ENCODE data around the gene INKA1.

INKA1 gene

DNA sequence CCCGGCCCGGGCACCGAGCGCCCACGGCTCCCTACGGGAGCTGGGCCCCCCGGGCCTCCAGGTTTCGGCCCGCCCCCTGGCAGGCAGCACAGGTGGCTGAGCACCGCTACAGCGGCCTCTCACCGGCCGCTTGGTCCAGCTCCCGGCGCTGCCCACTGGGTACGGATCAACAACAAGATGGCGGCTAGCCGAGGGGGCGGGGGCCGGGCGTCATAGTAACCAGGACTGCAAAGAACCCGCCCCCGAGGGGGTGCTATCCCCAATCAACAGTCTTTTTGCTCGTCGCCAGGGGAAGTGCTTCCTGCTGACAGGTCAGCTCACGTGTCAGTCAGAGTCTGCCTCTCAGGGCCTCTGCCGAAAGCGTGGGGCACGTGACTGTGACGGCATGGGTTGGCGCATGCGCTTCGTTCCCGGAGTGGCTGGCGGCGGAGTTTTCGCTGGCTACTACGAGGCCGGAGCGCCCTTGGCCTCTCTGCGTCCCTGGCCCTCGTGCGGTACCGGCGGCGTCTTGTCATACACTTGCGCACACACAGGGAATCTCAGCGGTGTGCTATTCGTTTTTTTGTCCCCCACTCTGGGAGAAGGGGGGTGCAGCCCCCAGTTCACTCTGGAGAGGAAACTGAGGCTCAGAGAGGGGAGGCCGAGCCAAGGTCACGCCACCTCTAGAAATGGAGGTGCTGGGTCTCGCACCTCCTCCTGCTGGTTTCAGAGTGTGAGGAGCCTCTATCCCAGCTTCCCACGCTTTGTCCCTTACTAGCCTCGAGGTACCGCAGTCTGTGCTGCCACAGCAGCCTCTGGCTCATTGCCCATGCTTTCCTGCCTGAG lies 16.5 kb upstream of the INKA1 start, which contains the start of gene IP6K1:
Gene IP6K1 (minus strand): TSS at position 186 of the 825 bp plus-strand sequence. CDS start 38,502 bp downstream, outside the sequence.
- in situ Hi-C loops (cut with MboI; ENCODE audit: low sequenced_read_pairs): no loop called here

DNA sequence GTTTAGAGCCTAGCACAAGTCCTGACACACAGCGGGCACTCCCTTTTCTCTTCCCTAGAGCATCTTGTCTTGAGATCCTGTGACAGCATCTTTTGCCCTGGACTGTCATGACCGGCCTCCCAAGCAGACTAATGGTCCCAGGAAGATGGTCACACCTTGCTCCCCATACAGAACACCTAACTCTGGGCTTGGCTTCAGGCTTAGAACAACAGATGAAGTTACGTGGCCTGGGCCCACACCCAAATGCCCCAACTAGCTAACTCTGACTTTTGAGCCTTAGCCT lies 15.9 kb upstream of the INKA1 start:
- in situ Hi-C loops (cut with MboI; ENCODE audit: low sequenced_read_pairs): no loop called here

DNA sequence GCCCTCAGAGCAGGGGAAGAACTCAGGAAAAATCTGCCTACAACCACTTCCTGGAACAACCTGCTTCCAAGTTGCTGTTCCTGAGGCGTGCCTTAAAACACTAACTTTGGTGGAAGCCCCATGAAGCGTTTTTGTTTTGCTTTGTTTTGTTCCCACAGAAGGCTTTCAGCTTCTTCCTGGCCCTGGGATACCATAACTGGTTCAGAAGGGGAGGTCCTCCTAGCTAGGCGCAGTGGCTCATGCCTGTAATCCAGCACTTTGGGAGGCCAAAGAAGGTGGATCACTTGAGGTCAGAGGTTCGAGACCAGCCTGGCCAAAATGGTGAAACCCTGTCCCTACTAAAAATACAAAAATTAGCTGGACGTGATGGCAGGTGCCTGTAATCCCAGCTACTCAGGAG lies 15.5 kb upstream of the INKA1 start:
- in situ Hi-C loops (cut with MboI; ENCODE audit: low sequenced_read_pairs): no loop called here

DNA sequence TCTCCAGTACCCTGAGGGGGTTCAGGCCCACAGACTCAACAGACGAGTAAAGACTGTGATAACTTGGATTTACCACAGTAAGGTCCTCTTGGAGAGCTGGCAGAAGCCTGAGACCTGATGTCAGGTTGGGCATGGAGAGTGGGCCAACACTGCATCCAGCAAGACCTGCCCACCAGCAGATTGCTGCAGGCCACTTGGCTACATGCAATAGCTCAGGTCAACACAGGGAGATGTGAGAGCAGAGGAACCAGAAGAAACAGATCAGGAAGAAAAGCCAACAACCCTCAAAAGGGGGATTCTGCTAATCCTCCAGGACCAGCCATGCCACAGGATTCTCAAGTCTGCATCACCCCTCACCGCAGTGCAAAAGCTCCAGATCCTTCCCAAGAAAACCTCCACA lies 15.0 kb upstream of the INKA1 start:
- in situ Hi-C loops (cut with MboI; ENCODE audit: low sequenced_read_pairs): no loop called here

DNA sequence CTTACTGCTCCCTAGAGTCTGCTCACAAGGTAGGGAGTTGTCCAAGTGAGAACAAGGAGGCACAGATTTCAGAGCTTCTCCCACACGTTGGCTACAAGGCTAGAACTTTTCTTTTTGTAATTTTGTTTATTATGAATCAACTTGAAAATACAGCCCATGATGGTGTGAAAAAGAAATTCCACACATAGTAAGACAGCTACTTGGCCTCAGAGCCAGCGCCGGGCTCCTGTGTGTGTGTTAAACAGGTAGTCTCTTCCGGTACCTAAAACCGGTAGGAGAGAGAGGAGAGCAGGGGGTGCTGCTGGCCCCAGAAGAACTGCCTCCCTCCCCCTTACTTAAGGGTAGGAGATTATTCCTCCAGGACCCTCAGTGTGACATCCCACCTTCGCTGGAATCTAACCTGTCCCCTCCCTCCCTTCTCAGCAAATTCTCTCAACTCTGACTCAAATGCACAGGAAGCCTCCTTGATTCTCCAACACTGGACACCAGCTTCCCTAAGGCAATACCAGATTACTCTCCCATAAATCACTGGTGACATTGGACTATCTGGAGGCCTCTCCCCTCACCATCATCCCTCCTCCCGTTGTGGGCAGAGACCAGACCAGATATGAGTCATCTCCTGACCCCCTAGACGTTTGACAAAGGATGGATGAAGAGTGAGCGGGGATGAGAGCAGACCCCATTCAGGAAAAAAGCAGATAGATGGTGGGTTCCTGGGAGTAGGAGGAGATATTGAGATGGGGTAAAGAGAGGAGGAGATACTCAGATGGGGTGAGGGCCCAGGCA lies 12.2 kb upstream of the INKA1 start:
- in situ Hi-C loops (cut with MboI; ENCODE audit: low sequenced_read_pairs): no loop called here

DNA sequence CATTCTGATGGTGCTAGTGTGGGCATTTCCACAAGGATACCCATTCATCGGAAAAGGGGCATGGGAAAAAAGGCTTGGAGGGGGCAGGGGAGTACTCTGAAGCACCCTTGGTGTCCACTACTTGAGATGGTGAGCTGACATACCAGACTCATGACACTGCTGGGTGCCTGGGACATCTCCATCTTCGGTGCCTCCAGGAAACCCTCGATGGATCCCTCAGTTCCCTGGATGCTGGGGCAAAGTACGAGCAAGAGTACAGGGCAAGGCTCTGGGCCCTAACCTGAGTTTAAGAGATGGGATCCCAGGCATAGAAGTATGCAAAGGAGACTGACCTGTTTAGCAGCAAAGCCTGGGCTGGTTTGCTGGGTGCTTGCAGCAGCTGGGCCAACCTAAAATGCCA lies 11.5 kb upstream of the INKA1 start:
- in situ Hi-C loops (cut with MboI; ENCODE audit: low sequenced_read_pairs): no loop called here

DNA sequence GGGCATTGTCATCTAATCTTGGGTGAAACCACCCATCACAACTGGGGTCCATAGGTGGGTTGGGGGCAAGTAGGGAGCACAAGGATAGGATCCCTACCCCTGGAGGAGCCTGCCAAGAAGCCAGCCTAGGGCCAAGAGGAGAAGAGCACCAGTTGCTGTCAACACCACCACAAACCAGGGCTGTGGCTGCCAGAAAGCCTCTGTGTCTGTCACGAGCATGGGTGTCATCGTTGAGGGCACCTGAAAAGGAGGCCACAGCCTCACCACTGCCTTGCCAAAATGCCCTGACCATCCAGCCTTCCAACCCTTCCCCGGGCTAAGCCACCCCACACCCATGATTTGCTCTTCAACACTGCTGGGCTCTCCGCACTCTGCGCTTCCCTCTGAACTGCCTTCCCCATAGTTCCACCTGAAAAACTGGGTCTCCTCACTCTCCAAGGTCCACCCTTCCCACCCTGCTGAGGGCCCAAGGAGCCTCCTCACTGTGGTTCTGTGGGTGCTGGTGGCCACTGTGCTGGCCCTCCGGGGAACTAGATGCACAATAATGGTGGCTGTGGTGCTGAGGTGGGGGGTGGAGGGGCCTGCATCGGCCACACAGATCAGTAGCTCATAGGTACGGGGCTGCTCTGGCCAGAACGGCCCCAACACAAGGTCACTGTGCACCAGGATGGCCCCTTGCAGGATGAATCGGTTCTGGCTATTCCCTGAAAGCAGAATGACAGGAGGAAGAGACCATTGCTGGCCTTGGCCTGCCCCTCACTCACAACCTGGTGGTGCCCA lies 10.5 kb upstream of the INKA1 start:
- in situ Hi-C loops (cut with MboI; ENCODE audit: low sequenced_read_pairs): no loop called here

DNA sequence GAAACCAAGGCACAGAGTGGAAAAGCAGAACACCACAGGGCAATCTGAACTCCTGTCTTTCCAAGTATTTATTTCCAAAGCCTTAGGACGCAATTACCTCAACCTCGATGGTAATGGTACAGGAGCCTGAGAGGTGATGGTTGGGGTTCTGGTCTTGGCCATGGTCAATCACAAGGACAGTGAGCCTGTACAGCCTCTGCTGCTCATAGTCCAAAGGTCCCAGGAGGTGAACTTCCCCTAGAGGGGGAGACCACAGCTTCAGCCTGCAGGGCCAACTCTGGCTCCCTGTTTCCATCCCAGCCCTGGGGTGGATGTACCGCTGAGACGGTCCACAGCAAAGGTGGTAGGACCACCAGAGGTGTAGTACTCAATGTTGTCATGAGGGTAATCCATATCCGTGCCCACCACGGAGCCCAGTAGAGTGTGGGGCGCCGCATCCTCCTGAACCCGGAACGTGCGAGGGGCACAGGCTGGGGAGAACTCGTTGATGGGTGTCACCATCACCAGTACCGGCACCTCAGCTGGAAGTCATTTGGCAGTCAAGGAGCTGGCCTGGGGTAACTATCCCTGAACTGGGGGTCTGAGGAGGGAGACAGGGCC lies 9.5 kb upstream of the INKA1 start:
- in situ Hi-C loops (cut with MboI; ENCODE audit: low sequenced_read_pairs): no loop called here

DNA sequence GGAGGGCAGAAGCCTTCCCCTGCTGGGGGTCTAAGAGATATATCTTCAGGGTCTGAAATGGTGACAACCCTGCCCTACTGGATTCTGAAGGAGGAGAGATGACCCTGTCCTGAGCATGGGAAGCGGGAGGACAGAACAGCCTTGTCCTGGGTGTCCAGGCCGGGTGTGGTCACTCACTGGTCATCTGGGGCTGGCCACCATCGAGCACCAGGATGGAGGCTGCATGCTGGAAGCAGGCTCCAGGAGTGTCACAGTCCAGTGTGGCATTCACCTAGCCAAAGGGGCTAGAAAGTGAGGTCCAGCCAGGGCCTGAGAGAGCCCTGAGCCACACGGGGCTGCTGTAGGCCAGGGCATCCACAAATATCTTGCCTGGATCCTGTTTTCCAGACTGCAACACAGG lies 8.6 kb upstream of the INKA1 start:
- in situ Hi-C loops (cut with MboI; ENCODE audit: low sequenced_read_pairs): no loop called here

DNA sequence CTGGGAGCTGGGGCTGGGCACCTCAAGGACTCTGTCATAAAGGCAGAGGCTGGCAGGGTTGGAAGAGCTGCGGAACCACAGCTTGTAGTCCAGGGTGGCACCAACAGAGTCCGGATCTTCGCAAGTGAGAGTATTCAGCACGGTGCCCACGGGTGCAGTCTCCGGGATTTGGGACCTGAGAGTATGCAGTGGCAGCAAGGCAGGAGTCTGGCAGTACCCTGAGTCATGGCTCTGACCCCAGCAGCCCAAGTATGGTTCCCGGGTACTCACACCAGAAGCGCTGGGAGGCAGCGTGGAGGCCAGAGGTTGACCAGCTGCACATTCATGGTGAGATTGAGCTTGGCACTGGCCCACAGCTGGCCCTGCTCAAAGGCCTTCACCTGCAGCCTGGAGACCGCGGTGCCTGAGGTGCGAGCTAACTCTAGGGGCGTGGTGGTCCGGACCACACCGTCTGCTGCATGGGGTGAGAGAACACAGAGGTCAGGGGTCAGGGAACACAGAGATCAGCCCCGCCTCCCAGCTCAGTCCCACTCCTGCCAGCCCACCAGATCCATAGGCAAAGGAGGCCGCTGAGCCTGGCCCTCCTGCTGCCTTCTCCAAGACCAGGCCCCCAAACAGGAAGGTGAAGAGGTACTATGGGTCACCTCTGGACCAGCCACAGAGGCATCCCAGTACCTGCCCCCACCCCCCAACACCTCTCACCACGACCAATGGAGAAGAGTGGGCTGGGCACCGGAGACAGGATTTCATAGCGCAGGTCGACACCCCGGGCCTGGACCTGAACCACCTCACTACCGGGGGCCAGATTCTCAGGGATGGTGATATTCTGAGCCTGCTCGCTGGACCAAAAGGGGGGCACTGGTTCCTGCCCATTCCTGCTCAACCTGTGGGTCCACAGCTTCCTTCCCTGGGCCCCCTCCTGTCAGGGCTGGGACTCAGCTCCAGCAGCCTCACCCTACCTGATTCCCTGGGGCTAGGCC lies 7.8 kb upstream of the INKA1 start:
- in situ Hi-C loops (cut with MboI; ENCODE audit: low sequenced_read_pairs): no loop called here

DNA sequence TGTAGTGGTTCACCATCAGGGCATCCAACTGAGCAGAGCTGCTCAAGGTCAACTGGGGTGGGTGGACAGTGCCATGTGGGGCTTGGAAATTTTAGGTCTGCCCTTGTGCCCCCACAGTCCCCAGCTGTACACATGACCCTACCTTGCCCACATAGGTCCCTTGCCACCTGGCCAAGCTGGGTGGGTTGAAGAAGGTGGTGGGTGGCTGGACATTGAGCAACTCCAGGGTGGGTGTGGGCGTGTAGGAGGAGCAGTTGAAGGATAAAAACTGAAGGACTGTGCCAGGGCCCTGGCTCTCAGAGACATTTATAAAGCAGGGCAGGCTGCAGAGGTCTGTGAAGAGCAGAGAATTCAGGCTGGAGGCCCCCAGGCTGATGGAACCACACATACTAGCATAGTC lies 4.0 kb upstream of the INKA1 start:
- in situ Hi-C loops (cut with MboI; ENCODE audit: low sequenced_read_pairs): no loop called here

DNA sequence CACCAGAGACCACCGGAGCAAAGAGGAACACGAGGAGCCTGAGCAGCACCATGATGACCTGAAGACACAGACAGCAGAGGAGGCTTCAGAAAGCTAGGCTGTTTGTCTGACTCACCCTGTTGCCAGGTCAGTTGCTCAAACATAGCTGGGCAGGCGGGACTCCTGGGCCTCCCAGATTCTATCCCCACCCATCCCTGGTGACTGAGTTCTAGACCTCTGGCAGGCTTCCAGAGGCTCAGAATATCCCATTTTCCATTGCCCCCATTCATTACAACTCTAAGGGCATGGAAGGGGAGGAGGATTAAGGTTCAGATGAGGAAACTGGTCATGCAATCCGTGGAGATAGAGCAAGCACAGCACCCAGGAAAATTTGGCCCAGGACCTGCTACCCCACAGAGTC lies 3.3 kb upstream of the INKA1 start, which contains the start of gene CDHR4:
Gene CDHR4 (minus strand): TSS at position 113 of the 400 bp plus-strand sequence. CDS start 61 bp downstream, at position 52.
- in situ Hi-C loops (cut with MboI; ENCODE audit: low sequenced_read_pairs): no loop called here

DNA sequence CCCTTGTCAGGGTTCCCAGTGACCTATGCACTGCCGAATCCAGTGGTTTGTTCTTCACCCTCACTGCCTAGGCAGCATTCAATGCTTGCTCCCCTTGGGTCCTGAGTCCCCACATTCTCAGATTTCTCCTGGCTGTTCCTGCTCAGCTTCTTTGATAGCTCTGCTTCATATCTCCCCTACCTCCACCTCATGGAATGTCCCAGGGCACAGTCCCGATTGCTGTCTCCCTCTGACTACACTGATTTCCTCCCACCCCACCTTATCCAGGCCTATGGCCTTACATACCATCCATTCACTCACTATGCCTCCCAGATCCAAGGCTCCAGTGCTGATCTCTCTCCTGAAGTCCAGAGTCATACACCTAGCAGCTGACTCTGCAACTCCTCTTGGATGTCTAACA lies 1.9 kb upstream of the INKA1 start:
- in situ Hi-C loops (cut with MboI; ENCODE audit: low sequenced_read_pairs): no loop called here

DNA sequence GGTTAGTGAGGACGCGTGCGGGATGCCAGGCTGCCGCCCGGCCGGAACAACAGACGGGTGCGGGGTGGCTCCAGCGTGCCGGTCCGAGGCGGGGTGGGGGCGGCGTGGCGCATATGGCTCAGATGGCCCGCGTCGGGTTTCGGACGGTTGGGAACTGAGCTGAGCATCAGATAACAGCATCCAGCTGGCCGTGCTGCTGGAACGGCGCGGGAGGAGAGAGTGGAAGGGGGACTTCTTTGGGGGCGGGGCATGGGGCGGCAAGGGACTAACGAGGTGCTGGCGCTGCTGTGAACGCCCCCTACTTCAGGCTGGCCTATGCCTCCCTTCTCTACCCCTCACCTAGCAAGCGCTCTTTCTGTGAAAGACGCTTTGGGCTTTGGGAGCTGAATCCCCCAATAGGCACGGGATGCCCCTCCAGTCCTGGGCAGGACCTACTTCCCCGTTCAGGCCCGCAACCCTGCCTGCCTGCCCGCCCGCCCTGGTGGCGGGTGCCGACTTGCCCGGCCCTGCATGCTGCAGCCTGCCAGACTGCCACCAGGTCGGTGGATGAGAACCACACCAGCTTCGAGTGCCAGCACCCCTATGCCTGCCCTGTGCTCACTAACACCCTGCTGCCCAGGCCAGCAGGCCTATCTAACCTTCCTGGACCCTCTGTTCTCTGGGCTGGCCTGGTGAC lies 542 bp downstream of the INKA1 start:
- in situ Hi-C loops (cut with MboI; ENCODE audit: low sequenced_read_pairs): no loop called here

DNA sequence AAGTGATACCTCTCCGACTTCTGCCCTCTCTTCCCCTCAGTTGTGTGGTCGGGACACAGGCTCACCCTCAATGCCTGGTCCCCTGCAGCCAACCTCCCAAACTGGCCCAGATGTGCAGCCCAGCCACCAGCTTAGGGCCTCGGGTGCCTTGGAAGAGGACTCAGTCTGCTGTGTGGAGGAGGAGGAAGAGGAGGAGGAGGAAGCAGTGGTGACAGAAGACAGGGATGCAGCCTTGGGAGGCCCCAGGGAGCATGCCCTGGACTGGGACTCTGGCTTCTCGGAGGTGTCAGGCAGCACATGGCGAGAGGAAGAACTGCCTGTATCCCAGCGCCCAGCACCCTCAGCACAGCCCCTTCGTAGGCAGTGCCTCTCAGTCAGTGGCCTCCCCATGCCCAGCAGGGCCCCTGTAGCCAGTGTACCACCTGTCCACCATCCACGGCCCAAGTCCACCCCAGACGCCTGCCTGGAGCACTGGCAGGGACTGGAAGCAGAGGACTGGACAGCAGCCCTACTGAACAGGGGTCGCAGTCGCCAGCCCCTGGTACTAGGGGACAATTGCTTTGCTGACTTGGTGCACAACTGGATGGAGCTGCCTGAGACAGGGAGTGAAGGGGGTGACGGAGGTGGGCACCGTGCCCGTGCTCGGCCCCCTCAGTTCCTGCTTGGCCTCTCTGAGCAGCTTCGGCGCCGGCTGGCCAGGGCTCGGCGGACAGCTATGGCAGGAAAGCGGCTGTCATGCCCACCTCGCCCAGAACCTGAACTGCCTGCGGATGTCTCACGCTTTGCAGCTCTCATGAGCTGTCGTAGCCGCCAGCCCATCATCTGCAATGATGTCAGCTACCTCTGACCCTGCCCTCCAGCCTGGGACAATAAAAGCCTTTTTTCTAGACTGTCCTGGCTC lies 1.3 kb downstream of the INKA1 start:
- in situ Hi-C loops (cut with MboI; ENCODE audit: low sequenced_read_pairs): no loop called here

DNA sequence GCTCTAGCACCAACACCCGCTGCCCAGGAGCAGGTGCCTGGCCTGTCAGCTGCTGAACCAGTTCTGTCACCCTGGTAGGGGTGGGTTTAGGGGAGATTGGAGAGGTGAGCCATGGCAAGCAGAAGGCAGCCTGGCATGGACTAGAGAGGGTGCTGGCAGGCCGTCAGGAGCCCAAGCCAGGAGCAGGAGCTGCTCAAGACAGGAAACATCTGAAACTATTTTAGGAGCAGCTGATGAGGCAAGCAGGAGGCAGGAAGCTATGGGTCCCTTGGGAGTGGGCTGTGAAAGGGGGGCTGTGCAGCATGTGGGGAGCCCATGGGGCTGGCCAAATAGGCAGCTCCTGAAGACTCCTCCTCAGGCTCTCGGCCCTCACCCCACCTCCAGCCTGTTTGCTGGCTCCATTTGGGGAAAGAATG lies 2.3 kb downstream of the INKA1 start:
- in situ Hi-C loops (cut with MboI; ENCODE audit: low sequenced_read_pairs): no loop called here

DNA sequence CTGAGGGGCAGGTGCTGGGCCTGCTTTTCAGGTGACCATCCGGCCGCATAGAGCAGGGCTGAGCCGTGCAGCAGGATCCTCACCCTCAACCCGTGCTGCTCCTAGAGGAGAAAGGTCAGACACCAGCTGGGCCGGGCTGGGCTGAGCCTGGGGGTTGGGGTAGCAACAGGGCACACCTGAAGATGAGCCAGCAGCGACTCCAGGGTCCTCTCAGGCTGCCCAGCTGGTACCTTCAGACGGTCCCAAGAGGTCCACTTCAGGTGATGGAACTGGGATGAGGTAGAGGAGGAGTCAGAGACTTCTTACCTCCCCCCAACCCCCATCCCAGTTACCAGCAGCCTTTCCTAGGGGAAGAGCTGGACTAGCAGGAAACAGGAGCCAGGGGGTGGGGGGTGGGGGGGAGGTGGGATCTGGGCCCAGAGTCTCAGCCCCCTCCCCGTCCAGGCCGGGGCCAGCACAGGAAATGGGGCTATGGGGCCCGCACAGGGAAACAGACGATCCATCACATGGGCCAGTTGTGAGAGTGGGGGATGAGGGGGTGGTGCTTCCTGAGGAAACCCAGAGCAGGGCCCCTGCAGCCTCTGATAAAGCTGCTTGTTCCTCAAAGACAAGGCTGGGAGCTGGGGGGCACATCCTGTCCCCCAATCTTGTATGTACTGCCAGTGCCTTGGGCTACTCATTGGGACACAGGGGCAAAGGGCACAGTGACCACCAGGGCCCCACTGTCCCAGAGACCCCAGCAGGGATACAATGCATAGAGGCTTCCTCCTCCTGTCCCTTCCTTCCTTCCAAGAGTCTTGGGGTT lies 3.0 kb downstream of the INKA1 start:
- in situ Hi-C loops (cut with MboI; ENCODE audit: low sequenced_read_pairs): no loop called here

DNA sequence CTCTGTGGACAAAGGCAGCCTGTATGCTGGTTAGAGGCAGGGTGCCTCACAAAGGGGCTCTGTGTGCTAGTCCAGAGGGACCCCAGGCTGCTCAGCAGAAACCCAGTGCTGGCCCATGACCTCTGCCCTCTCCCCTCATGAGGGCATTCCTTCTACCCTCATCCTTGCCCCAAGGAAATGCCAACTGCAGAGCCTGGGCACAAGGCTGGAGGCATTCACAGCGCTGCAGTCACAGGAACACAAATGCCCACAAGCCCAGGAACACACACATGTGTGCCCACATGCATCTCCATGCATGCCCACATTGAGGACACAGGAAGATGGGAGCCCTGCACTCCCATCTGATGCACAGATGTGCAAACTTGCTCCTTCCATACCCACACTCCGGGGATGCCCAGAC lies 3.8 kb downstream of the INKA1 start:
- in situ Hi-C loops (cut with MboI; ENCODE audit: low sequenced_read_pairs): no loop called here
